Tibial nerve (tissue), 4 donors: Measurements from ENCODE around the gene DUS1L.

ENCODE experiments used
- EP300 ChIP-seq, 2 donors: sonication (generic); formaldehyde crosslinking; IDR thresholded peaks; one replicate each; pipeline ENCODE4 v1.6.1; 2017; ENCODE audit warnings: antibody characterized with exemption in 2 of 2, mild to moderate bottlenecking in 1 of 2
- POLR2A ChIP-seq, 2 donors: fragments of 450-650 bp; IDR thresholded peaks; one replicate each; pipeline ENCODE4 v1.6.1; 2017; ENCODE audit warnings: antibody characterized with exemption in 2 of 2, mild to moderate bottlenecking in 2 of 2, moderate library complexity in 2 of 2
- TF ChIP-seq, protein P1 (sequence below), 5 experiments: fragments of 200-600 bp in 3 of 5; fragments of 450-650 bp in 2 of 5; sonication (generic) in 3 of 5; IDR thresholded peaks; one replicate each; pipeline ENCODE4 v1.5.1; 2016 to 2019; ENCODE audit warnings: antibody characterized with exemption in 5 of 5, mild to moderate bottlenecking in 3 of 5, moderate library complexity in 2 of 5

DNA sequence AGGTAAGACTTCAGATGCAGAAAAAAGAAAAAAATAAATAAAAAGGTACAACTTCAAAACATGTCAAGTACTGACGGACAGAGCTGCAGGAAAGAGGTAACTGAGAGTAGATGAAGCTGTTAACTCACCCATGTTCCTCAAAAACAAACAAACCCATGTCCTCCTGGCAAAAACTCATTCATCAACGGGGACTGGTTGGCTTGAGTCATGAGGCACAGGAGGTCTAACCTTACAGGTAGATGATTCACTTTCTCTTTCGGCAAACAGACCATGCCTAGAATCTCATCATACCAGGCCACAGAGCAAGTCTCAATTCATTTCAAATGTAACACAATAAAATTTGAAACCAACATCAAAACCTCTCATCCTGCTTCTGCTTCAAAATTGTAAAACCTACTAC lies 44.7 kb upstream of the DUS1L start:
- TF ChIP-seq, protein P1, sequence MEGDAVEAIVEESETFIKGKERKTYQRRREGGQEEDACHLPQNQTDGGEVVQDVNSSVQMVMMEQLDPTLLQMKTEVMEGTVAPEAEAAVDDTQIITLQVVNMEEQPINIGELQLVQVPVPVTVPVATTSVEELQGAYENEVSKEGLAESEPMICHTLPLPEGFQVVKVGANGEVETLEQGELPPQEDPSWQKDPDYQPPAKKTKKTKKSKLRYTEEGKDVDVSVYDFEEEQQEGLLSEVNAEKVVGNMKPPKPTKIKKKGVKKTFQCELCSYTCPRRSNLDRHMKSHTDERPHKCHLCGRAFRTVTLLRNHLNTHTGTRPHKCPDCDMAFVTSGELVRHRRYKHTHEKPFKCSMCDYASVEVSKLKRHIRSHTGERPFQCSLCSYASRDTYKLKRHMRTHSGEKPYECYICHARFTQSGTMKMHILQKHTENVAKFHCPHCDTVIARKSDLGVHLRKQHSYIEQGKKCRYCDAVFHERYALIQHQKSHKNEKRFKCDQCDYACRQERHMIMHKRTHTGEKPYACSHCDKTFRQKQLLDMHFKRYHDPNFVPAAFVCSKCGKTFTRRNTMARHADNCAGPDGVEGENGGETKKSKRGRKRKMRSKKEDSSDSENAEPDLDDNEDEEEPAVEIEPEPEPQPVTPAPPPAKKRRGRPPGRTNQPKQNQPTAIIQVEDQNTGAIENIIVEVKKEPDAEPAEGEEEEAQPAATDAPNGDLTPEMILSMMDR (IDR thresholded peaks at IDR 0.05), result no peak
- TF ChIP-seq POLR2A (IDR thresholded peaks at IDR 0.05), result no peak
- no peak for TF ChIP-seq EP300 (IDR thresholded peaks at IDR 0.05)
